Calu3 (cell line): ENCODE results near the gene CCDC106. TPM values are rescaled to one million over a fixed set of nuclear protein-coding genes. Genes with fewer than 3 reads are reported as not detected.

ENCODE experiments used
- BruUV-seq: library from RNA; stranded (reverse); fragments of 400-500 nt; replicated peaks from 2 replicates; lab custom pipeline; 2021; lab: Mats Ljungman, UMichigan
- CTCF ChIA-PET: fragments of 300-600 bp; sonication (Branson Sonifier 250); formaldehyde crosslinking; loops from one replicate; lab custom pipeline; 2022; ENCODE audit warnings: antibody characterized with exemption; lab: Charles Lee
- DNase-seq: peaks from one replicate; pipeline ENCODE4 v3.0.0; 2022
- H3K27ac Mint-ChIP-seq: one replicate; pipeline ENCODE4 v1.8.0; 2022; ENCODE audit warnings: mixed read lengths; ENCODE audit not compliant: unreplicated experiment
- H3K27me3 Mint-ChIP-seq: one replicate; pipeline ENCODE4 v1.8.0; 2022; ENCODE audit warnings: mixed read lengths; ENCODE audit not compliant: unreplicated experiment
- H3K36me3 Mint-ChIP-seq: one replicate; pipeline ENCODE4 v1.8.0; 2022; ENCODE audit warnings: mild to moderate bottlenecking, moderate library complexity, mixed read lengths; ENCODE audit not compliant: insufficient read depth, unreplicated experiment
- H3K4me1 Mint-ChIP-seq: one replicate; pipeline ENCODE4 v1.8.0; 2022; ENCODE audit warnings: mild to moderate bottlenecking, low read depth, mixed read lengths; ENCODE audit not compliant: unreplicated experiment
- H3K4me3 Mint-ChIP-seq: one replicate; pipeline ENCODE4 v1.8.0; 2022; ENCODE audit warnings: mild to moderate bottlenecking, low read depth, moderate library complexity, mixed read lengths; ENCODE audit not compliant: unreplicated experiment
- H3K9me3 Mint-ChIP-seq: one replicate; pipeline ENCODE4 v1.8.0; 2022; ENCODE audit warnings: low read depth, mixed read lengths; ENCODE audit not compliant: unreplicated experiment
- CTCF ChIP-seq: fragments of 200-600 bp; IDR thresholded peaks from one replicate; pipeline ENCODE4 v1.8.0; 2022; ENCODE audit warnings: antibody characterized with exemption; ENCODE audit not compliant: unreplicated experiment
- intact Hi-C: fragments of 100-400 bp; cut with micrococcal nuclease; formaldehyde crosslinking; loops from one replicate; pipeline ENCODE4 v1.10.0; 2022; ENCODE audit not compliant: unreplicated experiment
- total RNA-seq: library from RNA; stranded (reverse); gene quantifications from 2 replicates; pipeline ENCODE4 v1.2.3, GENCODE V29; 2022

The CCDC106 gene
- total RNA-seq, 1 experiment from 2014 or later: 12.7 TPM

GRCh38 chr19:55695511-55696290, 47.7 kb downstream of the CCDC106 start:
- no peak overlapping the region for H3K4me3 Mint-ChIP-seq
- H3K4me1 Mint-ChIP-seq: no peaks in the 10 kb centered on the region
- no peaks in the 10 kb centered on the region for H3K27me3 Mint-ChIP-seq
- BruUV-seq: TSS peak; percentile 62
- peaks cover 70% of the 10 kb centered on the region for H3K36me3 Mint-ChIP-seq
- TF ChIP-seq CTCF: no peak
- no peak overlapping the region for H3K27ac Mint-ChIP-seq
- H3K9me3 Mint-ChIP-seq: no peaks in the 10 kb centered on the region
- no peak for DNase-seq
- intact Hi-C loops: no loop called here
- CTCF ChIA-PET: no interaction called here

DNA sequence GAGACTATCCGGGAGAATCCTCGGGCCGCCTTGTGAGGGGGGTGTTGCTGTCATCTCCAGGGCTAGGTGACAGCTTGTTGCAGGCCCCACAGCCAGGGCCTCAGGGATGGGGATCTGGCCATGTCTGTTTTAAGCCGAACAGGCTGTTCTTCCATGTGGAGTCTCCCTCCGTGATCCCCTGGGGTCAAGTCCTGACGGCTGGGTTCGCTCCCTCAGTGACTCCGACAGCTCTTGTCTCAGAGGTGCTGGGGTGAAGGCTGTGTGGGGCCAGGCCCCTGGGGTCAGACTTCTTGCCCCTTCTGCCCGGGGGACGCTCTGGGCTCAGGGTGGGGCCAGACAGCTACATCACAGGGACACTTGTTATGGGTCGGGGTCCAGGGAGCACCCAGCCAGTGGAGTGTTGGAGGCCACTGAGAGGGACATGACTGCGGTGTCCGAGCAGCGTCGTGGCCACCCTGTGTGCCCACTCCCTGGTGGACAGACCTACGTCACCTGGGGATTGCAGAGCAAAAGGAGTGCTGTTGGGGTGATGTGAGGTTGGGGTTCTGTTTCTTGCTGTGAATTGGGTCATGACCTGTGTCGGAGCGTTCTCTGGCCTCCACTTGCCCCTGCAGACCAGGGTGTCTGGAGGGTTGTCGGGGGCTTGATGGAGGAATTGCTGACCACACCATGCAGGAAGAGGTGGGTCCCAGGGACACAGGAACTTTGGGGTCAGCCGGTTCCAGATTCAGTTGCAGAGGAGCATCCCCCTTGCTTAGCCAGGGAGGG, 48.5 kb downstream of the CCDC106 start:
- Mint-ChIP-seq H3K9me3 (no peaks in the 10 kb centered on the region), H3K4me3 (no peak overlapping the region), H3K27me3 (no peaks in the 10 kb centered on the region), H3K36me3 (peaks cover 64% of the 10 kb centered on the region), H3K4me1 (no peaks in the 10 kb centered on the region), H3K27ac (no peak overlapping the region)
- DNase-seq: no peak
- BruUV-seq: no TSS peak
- CTCF ChIA-PET: no interaction called here
- intact Hi-C loops: no loop called here
- TF ChIP-seq CTCF: no peak

DNA sequence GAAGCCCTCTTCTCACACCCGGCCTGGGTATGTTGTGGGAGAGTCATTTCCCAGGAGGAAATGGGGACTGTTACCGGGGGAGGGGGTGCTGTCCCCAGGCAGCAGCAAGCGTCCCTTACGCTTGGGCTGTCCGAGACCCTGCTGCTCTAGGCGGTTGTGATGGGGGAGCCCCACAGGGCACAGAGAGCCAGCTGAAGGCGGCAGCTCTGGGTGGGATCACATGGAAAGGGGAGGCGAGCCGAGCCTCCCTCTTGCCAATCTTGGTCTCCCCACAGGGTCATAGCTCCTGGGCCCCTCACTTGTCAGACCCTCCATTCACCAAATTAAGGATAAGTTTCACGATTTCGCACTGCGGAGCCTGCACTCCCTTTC, 49.0 kb downstream of the CCDC106 start:
- H3K4me3 Mint-ChIP-seq: no peak overlapping the region
- no TSS peak for BruUV-seq
- no peak for TF ChIP-seq CTCF

GRCh38 chr19:55697698-55698097, 49.7 kb downstream of the CCDC106 start:
- Mint-ChIP-seq H3K36me3 (peaks cover 60% of the 10 kb centered on the region), H3K27me3 (no peaks in the 10 kb centered on the region), H3K27ac (no peak overlapping the region), H3K4me1 (no peaks in the 10 kb centered on the region), H3K9me3 (no peaks in the 10 kb centered on the region), H3K4me3 (no peak overlapping the region)
- DNase-seq: no peak
- no TSS peak for BruUV-seq
- CTCF ChIA-PET: interaction anchor here (0.6 kb wide), 1 partner anchor 94 kb away, joined by 4 read pairs; no protein-coding TSS in a partner anchor
- no peak for TF ChIP-seq CTCF
- intact Hi-C loops: no loop called here

More for the DNA sequence above, 49.0 kb downstream of the CCDC106 start:
- H3K27me3 Mint-ChIP-seq: no peaks in the 10 kb centered on the region
- DNase-seq: no peak
- H3K4me1 Mint-ChIP-seq: no peaks in the 10 kb centered on the region
- intact Hi-C loops: no loop called here
- H3K9me3 Mint-ChIP-seq: no peaks in the 10 kb centered on the region
- CTCF ChIA-PET: no interaction called here
- H3K27ac Mint-ChIP-seq: no peak overlapping the region
- peaks cover 60% of the 10 kb centered on the region for H3K36me3 Mint-ChIP-seq
